Activated CD4-positive, alpha-beta T cell treated with anti-CD3 and anti-CD28 coated beads, Interleukin-2, amount 50 U/mL, for 48 hours (primary cell): ENCODE results near the gene PARD3.
"Not testable (repeated sequence)": the region's sequence is repeated elsewhere in the genome, so short reads cannot be mapped to it uniquely, and the experiment has no call there.

Source experiments
- DNase-seq, 2 experiments: peaks; one replicate each; pipeline ENCODE4 v3.0.0-alpha.2; 2020

The PARD3 gene

GRCh38 chr10:34762603-34763299 is 52.3 kb downstream of the PARD3 start:
- DNase-seq: no peak

GRCh38 chr10:34762156-34762555 is 52.9 kb downstream of the PARD3 start:
- no peak for DNase-seq

GRCh38 chr10:34761453-34761852 is 53.6 kb downstream of the PARD3 start:
- no peak for DNase-seq

GRCh38 chr10:34760606-34761005 is 54.5 kb downstream of the PARD3 start:
- no peak for DNase-seq

GRCh38 chr10:34759837-34760215 is 55.3 kb downstream of the PARD3 start:
- DNase-seq: no peak

- no peak for DNase-seq
Observed at GRCh38 chr10:34759161-34759836, 55.8 kb downstream of the PARD3 start.

GRCh38 chr10:34758447-34758996 is 56.6 kb downstream of the PARD3 start:
- DNase-seq: no peak

- DNase-seq: no peak
Observed at GRCh38 chr10:34757933-34758332, 57.2 kb downstream of the PARD3 start.

GRCh38 chr10:34757181-34757580 is 57.9 kb downstream of the PARD3 start:
- not testable (repeated sequence) for DNase-seq

- DNase-seq: no peak
Observed at GRCh38 chr10:34756584-34756983, 58.5 kb downstream of the PARD3 start.

- no peak for DNase-seq
Observed at GRCh38 chr10:34753014-34753757, 61.9 kb downstream of the PARD3 start.

GRCh38 chr10:34751272-34751671 is 63.8 kb downstream of the PARD3 start:
- DNase-seq: no peak

- DNase-seq: not testable (repeated sequence)
Observed at GRCh38 chr10:34750795-34751194, 64.3 kb downstream of the PARD3 start.

GRCh38 chr10:34748767-34749166 is 66.3 kb downstream of the PARD3 start:
- no peak for DNase-seq

- DNase-seq: no peak
Observed at GRCh38 chr10:34748357-34748756, 66.7 kb downstream of the PARD3 start.

GRCh38 chr10:34746094-34746493 is 69.0 kb downstream of the PARD3 start:
- DNase-seq: no peak

- DNase-seq: no peak
Observed at GRCh38 chr10:34745244-34745643, 69.9 kb downstream of the PARD3 start.

- DNase-seq: no peak
Observed at GRCh38 chr10:34744590-34744989, 70.5 kb downstream of the PARD3 start.

GRCh38 chr10:34743814-34744213 is 71.3 kb downstream of the PARD3 start:
- no peak for DNase-seq

GRCh38 chr10:34742456-34742855 is 72.6 kb downstream of the PARD3 start:
- no peak for DNase-seq

GRCh38 chr10:34741087-34741486 is 74.0 kb downstream of the PARD3 start:
- not testable (repeated sequence) for DNase-seq

GRCh38 chr10:34740321-34740720 is 74.8 kb downstream of the PARD3 start:
- no peak for DNase-seq

GRCh38 chr10:34739915-34740314 is 75.2 kb downstream of the PARD3 start:
- no peak for DNase-seq

- no peak for DNase-seq
Observed at GRCh38 chr10:34737772-34738169, 77.3 kb downstream of the PARD3 start.
